HG03103 (cell line): ENCODE data around the gene SURF1.

ENCODE experiments used
- ATAC-seq: cut with Tn5 transposase; IDR thresholded peaks from one replicate; pipeline ENCODE4 v1.9.1; 2021; ENCODE audit warnings: low read depth; ENCODE audit not compliant: unreplicated experiment

SURF1 gene

GRCh38 chr9:133367221-133367620, 10.9 kb upstream of the SURF1 start:
- no peak for ATAC-seq

GRCh38 chr9:133366435-133366834, 10.1 kb upstream of the SURF1 start:
- no peak for ATAC-seq

DNA sequence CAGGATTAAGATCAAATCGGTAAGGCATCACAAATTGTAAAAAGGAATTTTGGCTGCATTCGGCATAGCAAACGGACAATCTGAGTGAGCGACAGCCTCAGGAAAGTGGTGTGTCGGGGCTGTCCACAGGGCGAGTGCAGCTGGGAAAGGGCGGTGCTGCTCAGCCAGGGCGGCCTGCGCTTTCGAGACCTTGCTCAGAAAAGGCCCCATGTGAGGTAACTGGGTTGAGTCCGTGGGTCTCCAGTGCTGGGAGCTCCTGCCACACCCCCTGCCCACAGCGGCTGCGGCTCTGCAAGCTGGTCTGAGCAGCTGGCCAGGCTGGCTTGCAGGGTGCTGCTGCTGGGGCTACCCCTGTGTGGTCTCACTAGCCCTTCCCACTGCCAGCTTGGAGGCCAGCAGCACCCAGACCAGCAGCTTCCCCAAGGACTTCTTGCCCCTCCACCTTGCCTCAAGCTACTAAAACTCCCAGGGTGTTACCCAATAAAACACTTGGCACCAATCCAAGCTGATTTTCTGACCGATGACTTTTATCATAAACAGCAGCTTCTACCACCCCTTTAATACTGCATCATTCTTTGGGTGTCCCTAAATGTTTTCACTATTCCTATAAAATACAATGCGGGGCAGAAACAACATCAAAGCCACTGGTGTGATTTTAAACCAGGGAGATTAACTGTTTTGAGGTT, 6.2 kb upstream of the SURF1 start:
- ATAC-seq = no peak

- ATAC-seq = no peak
Measured at GRCh38 chr9:133361507-133362092, 5.3 kb upstream of the SURF1 start.

GRCh38 chr9:133360400-133361393, 4.4 kb upstream of the SURF1 start:
- ATAC-seq = no peak

DNA sequence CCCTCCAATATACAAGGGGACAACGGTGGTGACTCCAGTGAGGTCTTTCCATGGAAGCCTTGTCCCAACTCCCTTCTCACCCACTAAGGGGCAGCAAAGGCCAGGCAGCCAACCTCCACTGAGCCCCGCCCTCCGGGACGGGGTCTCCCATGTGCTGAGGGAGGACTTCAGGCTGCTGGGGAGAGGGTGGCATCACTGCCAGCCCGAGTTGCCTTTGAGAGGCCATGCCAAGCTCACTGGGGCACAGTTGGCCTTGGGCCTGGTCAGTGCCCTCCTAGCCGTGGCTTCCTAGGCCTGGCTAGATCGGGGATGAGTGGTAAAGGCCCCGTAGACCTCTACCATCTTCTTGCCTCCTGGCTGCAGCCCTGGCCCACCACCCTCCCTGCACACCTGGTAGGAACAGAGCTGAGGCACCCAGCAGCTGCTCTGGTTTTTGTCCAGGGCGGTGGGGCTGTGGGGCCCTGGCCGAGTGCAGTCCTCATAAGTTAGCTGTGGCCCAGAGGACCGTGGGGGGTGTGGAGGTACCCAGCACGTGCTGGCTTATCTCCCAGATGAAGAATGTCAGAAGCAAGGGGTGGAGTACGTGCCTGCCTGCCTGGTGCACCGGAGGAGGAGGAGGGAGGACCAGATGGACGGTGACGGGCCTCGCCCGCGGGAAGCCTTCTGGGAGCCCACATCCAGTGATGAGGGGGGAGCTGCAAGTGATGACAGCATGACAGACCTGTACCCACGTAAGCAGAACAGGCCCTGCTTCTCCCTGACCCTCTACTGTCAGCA, 3.3 kb upstream of the SURF1 start:
- ATAC-seq = no peak

- ATAC-seq = no peak
Measured at GRCh38 chr9:133357656-133358055, 1.4 kb upstream of the SURF1 start.

- peak; percentile 22 for ATAC-seq
Measured at GRCh38 chr9:133355881-133356357, 368 bp downstream of the SURF1 start.

DNA sequence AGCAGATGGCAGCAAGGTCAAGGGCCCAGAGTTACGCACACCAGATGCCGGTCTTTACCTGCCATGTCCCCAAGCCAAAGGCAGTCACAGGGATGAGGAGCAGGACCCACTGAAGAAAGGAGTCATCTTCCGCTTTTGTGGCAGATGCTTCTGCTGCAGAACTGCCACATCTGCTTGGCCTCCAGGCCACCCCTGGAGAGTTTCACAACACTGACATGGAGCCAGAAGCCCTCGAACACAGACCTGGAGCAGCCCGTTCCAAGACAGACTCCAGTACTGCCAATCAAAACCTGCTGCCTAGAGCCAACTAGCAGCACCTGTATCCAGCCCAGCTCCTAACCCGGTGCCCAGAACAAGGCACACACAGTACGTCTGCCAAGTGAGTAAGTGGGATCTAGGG, 1.5 kb downstream of the SURF1 start:
- no peak for ATAC-seq

- no peak for ATAC-seq
Measured at GRCh38 chr9:133353548-133353947, 2.7 kb downstream of the SURF1 start.

DNA sequence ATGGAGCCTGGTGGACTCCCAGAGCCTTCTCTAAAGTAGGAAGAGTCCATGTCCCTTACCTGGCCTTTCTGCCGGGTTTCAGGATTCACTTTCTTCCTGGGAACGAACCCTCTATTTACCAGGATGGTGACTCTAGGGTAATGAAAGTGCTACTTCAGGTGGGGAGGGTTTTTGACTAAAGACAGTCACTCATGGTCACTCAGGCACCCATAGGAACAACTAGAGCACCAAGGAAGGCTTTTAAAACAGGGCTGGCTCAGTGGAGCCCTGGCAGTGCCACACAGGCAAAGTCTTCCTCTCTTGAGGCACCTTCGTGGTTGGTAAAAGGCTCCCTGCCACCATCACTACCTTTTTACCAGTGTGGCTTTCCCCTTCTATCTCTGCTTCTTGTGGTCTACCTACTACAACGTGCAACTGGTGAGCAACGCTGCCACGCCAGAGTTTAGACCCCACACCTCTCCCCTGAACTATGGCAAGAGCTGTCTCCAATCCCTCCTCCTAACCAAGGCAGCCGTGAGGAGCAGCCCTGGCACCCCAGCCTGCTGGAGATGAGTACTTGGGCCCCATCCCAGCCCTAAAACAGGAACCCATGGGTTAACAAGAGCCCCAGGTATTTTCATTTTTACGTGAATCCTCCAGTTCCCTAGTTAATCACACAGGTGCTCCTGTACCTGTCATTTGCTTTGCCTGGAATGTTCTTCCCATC, 3.5 kb downstream of the SURF1 start:
- ATAC-seq = no peak

GRCh38 chr9:133351908-133352634, 4.2 kb downstream of the SURF1 start:
- ATAC-seq = no peak

- ATAC-seq = no peak
Measured at GRCh38 chr9:133351526-133351907, 4.8 kb downstream of the SURF1 start.

GRCh38 chr9:133349965-133350616, 6.2 kb downstream of the SURF1 start:
- no peak for ATAC-seq

GRCh38 chr9:133348718-133349573, 7.3 kb downstream of the SURF1 start:
- no peak for ATAC-seq

DNA sequence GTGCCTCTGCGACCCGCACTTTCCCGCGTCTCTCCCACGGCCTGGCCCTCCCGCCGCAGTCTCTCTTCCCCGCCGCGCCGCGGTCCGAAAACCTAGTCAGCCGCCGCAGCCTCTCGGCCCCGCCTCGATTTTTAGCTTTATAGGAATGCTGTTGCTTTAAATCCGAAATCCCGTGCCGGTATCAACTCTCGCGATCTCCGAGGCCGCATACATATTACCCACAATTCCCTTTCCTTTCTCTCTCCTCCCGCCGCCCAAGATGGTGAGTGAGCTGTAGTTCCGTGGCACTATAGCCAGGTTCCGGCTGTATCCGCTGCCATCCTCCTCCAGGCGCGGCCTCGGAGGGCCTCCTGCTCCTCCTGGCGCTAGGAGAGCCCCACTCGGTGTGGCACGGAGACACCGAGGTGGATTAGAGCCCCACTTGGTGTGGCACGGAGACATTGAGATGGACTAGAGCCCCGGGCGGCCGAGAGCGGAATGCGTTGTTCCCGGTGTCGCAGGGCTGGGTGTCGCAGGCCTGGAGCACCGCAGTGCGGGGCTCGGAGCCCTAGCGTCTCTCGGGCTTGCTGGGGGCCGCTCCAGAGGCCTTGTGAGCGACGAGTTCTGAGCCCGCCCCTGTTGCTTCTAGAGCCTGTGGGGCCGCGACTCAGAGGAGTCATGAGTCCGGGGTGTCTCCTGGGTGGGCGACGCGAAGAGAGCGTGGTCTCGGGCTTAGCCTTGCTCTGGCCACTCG, 8.1 kb downstream of the SURF1 start, which contains the start of the genes MED22 and RPL7A:
Gene MED22 (minus strand): TSS at position 147 of the 733 bp plus-strand sequence. CDS start 1,469 bp downstream, outside the sequence.
Gene RPL7A (plus strand): TSS at position 234 of the 733 bp plus-strand sequence. CDS start 26 bp downstream, at position 260.
- peak; percentile 40 for ATAC-seq

- ATAC-seq = peak; percentile 27
Measured at GRCh38 chr9:133347515-133347984, 8.7 kb downstream of the SURF1 start.
